Tibial nerve (tissue), 4 donors: Measurements from ENCODE around the gene UGT1A5. TPM values are rescaled to one million over a fixed set of nuclear protein-coding genes. Genes with fewer than 3 reads are reported as not detected.

ENCODE experiments used
- DNase-seq, 2 donors: peaks; one replicate each; pipeline ENCODE4 v3.0.0-alpha.2; 2019; ENCODE audit warnings: low spot score in 2 of 2
- H3K27ac ChIP-seq, 4 donors: fragments of 200-600 bp; sonication (generic) in 3 of 4; one replicate each; pipeline ENCODE4 v1.5.1; 2017 to 2019; ENCODE audit warnings: mild to moderate bottlenecking in 1 of 4
- H3K27me3 ChIP-seq, 2 donors: fragments of 200-600 bp; sonication (generic) in 1 of 2; one replicate each; pipeline versions ENCODE4 v1.5.1 to v1.6.0; 2017 to 2019
- H3K36me3 ChIP-seq, 3 donors: fragments of 200-600 bp; sonication (generic); one replicate each; pipeline ENCODE4 v1.5.1; 2018 to 2019
- H3K4me1 ChIP-seq, 4 donors: fragments of 200-600 bp; sonication (generic) in 3 of 4; one replicate each; pipeline ENCODE4 v1.5.1; 2017 to 2019
- H3K4me3 ChIP-seq, 4 donors: fragments of 200-600 bp; sonication (generic) in 3 of 4; one replicate each; pipeline ENCODE4 v1.5.1; 2017 to 2019; ENCODE audit warnings: mild to moderate bottlenecking in 1 of 4, moderate library complexity in 1 of 4
- H3K9me3 ChIP-seq, 4 donors: fragments of 200-600 bp; sonication (generic) in 3 of 4; one replicate each; pipeline ENCODE4 v1.5.1; 2017 to 2019
- EP300 ChIP-seq, 2 donors: sonication (generic); formaldehyde crosslinking; IDR thresholded peaks; one replicate each; pipeline ENCODE4 v1.6.1; 2017; ENCODE audit warnings: antibody characterized with exemption in 2 of 2, mild to moderate bottlenecking in 1 of 2
- POLR2A ChIP-seq, 2 donors: fragments of 450-650 bp; IDR thresholded peaks; one replicate each; pipeline ENCODE4 v1.6.1; 2017; ENCODE audit warnings: antibody characterized with exemption in 2 of 2, mild to moderate bottlenecking in 2 of 2, moderate library complexity in 2 of 2
- WGBS, 2 donors: methylation state at CpG; one replicate each; pipeline ENCODE4 v1.1.5; 2018; 5-methylcytosine and 5-hydroxymethylcytosine counted together
- total RNA-seq, 4 donors: library from RNA; depleted of rRNA; stranded (reverse); fragments of >200 nt; gene quantifications; one replicate each; pipeline ENCODE4 v1.1.0, GENCODE V29; 2016
- TF ChIP-seq, protein P1 (sequence below), 5 experiments: fragments of 200-600 bp in 3 of 5; fragments of 450-650 bp in 2 of 5; sonication (generic) in 3 of 5; IDR thresholded peaks; one replicate each; pipeline ENCODE4 v1.5.1; 2016 to 2019; ENCODE audit warnings: antibody characterized with exemption in 5 of 5, mild to moderate bottlenecking in 3 of 5, moderate library complexity in 2 of 5

The UGT1A5 gene
- total RNA-seq, 4 donors from 2014 or later: not detected

DNA sequence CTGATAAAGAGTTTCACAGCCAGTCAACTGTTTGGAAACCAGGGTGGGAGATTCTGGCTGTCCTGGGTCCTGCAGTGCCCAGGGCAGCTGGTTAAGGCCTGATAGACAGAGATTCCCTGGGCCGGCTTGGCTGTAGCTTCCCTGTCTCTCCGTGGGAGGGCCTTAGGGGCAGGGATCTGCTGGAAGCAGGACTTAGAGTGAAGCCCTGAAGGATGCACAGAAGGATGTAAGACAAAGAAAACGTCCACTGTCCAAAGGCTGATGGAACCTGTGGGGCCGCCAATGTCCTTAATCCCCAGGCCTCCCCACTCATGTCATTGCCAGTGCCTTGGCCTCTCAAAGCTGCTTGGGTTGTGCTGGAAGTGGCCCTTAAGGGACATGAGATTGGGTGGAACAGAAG, 98.4 kb downstream of the UGT1A5 start:
- 63 to 78% methylated on average over 4 of the region's 4 CpGs for WGBS, 2 donors
- Histone ChIP-seq H3K36me3 (no peaks in the 10 kb centered on the region), H3K9me3 (no peaks in the 10 kb centered on the region), H3K27me3 (no peaks in the 10 kb centered on the region), H3K27ac (no peak overlapping the region), H3K4me1 (no peaks in the 10 kb centered on the region), H3K4me3 (no peak overlapping the region)
- no peak for DNase-seq
- TF ChIP-seq POLR2A (IDR thresholded peaks at IDR 0.05) (no peak), EP300 (IDR thresholded peaks at IDR 0.05) (no peak)
- TF ChIP-seq, protein P1, sequence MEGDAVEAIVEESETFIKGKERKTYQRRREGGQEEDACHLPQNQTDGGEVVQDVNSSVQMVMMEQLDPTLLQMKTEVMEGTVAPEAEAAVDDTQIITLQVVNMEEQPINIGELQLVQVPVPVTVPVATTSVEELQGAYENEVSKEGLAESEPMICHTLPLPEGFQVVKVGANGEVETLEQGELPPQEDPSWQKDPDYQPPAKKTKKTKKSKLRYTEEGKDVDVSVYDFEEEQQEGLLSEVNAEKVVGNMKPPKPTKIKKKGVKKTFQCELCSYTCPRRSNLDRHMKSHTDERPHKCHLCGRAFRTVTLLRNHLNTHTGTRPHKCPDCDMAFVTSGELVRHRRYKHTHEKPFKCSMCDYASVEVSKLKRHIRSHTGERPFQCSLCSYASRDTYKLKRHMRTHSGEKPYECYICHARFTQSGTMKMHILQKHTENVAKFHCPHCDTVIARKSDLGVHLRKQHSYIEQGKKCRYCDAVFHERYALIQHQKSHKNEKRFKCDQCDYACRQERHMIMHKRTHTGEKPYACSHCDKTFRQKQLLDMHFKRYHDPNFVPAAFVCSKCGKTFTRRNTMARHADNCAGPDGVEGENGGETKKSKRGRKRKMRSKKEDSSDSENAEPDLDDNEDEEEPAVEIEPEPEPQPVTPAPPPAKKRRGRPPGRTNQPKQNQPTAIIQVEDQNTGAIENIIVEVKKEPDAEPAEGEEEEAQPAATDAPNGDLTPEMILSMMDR (IDR thresholded peaks at IDR 0.05): no peak

DNA sequence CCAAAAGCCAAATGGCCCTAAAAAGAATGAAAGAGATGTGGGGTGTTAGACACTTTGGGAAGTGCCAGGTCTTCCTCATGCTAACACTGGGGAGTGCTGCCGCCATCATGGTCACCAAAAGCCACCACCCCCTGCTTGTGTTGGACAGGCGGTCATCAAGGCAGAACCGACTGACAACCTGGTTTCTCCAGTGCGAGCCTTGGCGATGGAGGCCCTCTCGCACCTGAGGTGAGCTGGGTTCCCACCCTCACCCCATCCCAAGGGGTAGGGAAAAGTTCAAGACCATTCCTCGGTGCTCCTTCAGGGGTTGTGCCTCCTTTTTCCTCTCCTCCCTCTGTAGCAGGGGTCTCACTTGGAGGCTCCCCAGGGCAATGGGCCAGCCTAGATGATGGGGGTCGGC, 99.0 kb downstream of the UGT1A5 start:
- H3K27me3 ChIP-seq: no peaks in the 10 kb centered on the region
- no peak for DNase-seq
- no peaks in the 10 kb centered on the region for H3K4me1 ChIP-seq
- no peaks in the 10 kb centered on the region for H3K9me3 ChIP-seq
- H3K36me3 ChIP-seq: no peaks in the 10 kb centered on the region
- 87 to 90% methylated on average over 7 to 8 of the region's 8 CpGs for WGBS, 2 donors
- TF ChIP-seq, protein P1 (IDR thresholded peaks at IDR 0.05): no peak
- TF ChIP-seq POLR2A (IDR thresholded peaks at IDR 0.05): no peak
- TF ChIP-seq EP300 (IDR thresholded peaks at IDR 0.05): no peak
- H3K27ac ChIP-seq: no peak overlapping the region
- H3K4me3 ChIP-seq: no peak overlapping the region

DNA sequence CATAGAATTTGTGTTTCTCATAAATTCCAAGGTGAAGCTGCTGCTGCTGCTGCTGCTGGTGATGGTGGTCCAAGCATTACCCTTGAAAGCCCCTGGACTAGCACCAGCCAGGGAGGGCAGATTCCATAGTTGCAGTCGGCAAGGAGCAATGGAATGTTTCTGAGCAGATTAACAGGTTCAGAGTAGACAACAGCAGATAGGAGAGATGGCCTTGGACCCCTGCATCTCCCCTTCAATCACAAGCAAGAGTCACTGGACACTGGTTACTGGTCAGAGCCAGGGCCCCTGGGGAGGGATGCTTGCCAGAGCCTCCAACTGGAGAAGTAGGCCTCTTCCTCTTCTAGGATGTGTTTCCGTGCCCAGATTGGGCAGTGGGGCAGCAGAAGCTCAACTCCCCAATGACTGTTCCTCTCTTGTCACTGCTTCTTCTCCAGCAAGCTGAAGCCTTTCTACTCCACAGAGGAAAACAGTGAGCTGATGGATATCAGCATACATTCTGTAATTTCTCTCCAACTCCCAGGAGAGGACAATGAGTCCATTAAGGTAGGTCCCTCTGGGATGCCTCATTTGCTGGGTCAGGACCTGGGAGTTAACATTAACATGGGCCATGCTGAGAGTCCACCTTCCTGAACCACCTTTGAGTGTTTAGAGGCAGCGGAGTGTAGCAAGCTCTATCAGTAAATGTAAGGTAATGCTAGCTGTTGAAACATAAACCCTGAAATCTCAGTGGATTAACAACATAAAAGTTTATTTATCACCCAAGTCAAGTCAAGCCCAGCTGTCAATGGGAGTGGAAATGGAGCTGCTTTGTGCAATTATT, 100.7 kb downstream of the UGT1A5 start:
- Histone ChIP-seq H3K27me3 (no peaks in the 10 kb centered on the region), H3K4me1 (no peaks in the 10 kb centered on the region), H3K27ac (no peak overlapping the region), H3K36me3 (no peaks in the 10 kb centered on the region), H3K9me3 (no peaks in the 10 kb centered on the region), H3K4me3 (no peak overlapping the region)
- no peak for DNase-seq
- WGBS, 2 donors: 76 to 80% methylated on average over 3 of the region's 3 CpGs
- TF ChIP-seq, protein P1 (IDR thresholded peaks at IDR 0.05): no peak
- TF ChIP-seq EP300 (IDR thresholded peaks at IDR 0.05) (no peak), POLR2A (IDR thresholded peaks at IDR 0.05) (no peak)

DNA sequence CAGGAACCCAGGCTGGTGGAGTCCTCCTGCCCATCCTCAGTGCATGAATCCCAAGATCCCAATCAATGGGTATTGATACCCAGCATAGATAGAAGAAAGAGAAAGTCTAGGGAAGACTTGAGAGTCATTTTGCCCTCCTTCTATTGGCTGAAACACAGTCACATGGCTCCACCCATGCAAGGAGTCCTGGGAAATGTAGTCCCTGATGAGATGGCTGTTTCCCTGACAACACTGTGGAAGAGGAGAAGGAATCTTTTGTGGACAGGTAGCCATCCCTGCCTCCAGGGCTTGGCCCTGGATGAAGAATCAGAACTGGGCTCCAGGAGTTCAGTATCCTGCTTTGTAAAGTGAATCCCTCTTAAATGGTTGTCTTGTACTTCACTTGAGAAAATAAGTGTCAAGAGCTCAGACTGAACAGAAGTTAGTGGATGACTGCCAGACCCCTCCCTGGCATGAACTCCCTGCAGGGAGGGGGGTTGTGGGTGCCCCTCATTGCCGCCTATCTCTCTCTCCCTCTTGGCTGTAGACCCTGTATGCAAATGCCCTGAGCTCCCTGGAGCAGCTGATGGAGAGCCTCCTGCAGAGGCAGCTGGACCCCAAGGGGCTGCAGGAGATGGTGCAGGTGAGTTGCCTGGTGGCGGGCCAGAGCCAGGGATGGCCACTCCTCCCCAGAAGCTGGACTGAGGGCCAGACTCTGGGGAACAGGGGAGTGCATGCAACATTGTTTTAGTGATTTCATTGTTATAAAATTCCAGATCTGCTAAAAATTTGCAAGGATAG, 101.5 kb downstream of the UGT1A5 start:
- H3K36me3 ChIP-seq: no peaks in the 10 kb centered on the region
- DNase-seq: no peak
- TF ChIP-seq, protein P1 (IDR thresholded peaks at IDR 0.05): no peak
- TF ChIP-seq EP300 (IDR thresholded peaks at IDR 0.05): no peak
- no peak for TF ChIP-seq POLR2A (IDR thresholded peaks at IDR 0.05)
- H3K9me3 ChIP-seq: no peaks in the 10 kb centered on the region
- H3K27ac ChIP-seq: no peak overlapping the region
- H3K4me1 ChIP-seq: no peaks in the 10 kb centered on the region
- no peaks in the 10 kb centered on the region for H3K27me3 ChIP-seq
- 75 to 78% methylated on average over 1 to 2 of the region's 2 CpGs for WGBS, 2 donors
- H3K4me3 ChIP-seq: no peak overlapping the region

DNA sequence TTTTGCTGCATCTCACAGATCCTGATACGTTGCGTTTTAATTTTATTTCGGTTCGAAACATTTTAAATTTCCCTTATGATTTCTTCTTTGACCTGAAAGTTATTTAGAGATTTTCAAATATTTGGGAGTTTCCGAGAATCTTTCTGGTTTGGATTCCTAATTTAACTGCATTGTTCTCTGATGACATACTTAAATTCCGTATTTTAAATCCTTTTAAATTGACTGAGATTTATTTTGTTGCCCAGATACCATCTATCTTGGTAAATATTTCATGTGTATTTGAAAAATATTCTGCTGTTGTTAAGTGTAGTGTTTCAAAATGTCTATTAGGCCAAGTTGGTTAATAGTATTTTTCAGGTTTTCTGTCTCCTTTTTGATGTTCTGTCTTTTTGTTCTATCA, 103.2 kb downstream of the UGT1A5 start:
- no peaks in the 10 kb centered on the region for H3K9me3 ChIP-seq
- no peaks in the 10 kb centered on the region for H3K4me1 ChIP-seq
- H3K27ac ChIP-seq: no peak overlapping the region
- no peaks in the 10 kb centered on the region for H3K36me3 ChIP-seq
- no peak for DNase-seq
- H3K4me3 ChIP-seq: no peak overlapping the region
- TF ChIP-seq POLR2A (IDR thresholded peaks at IDR 0.05) (no peak), EP300 (IDR thresholded peaks at IDR 0.05) (no peak)
- TF ChIP-seq, protein P1 (IDR thresholded peaks at IDR 0.05): no peak
- no peaks in the 10 kb centered on the region for H3K27me3 ChIP-seq
- WGBS, 2 donors: 60 to 69% methylated on average over 6 of the region's 6 CpGs
